ENCODE results near the gene DLG4. TPM values are rescaled to one million over a fixed set of nuclear protein-coding genes. Genes with fewer than 3 reads are reported as not detected.

Gene DLG4
- 12.4 and 14.0 TPM in 2 replicates for total RNA-seq

- Mint-ChIP-seq H3K9me3 (no peaks in the 10 kb centered on the region), H3K4me3 (peak within 1 kb of the TSS; percentile 98), H3K27me3 (no peaks in the 10 kb centered on the region), H3K36me3 (ENCODE audit: low read depth) (peaks cover 23% of the 10 kb centered on the region), H3K27ac (peak within 1 kb of the TSS; percentile 97), H3K4me1 (peaks cover 50% of the 10 kb centered on the region)
- intact Hi-C loops (cut with micrococcal nuclease) = loop anchor here (1.0 to 5.0 kb wide), 3 partner anchors 14 to 217 kb away; partner anchors contain the start of genes DVL2, FGF11 and TMEM102
- peak; percentile 93 for DNase-seq
These were observed at the start of gene DLG4, which contains the start of gene ACADVL for GRCh38 chr17:7219812-7220592. DLG4 (minus strand) TSS chr17:7219836. ACADVL (plus strand) TSS chr17:7219938; CDS start chr17:7219985, 47 bp downstream.

DNA sequence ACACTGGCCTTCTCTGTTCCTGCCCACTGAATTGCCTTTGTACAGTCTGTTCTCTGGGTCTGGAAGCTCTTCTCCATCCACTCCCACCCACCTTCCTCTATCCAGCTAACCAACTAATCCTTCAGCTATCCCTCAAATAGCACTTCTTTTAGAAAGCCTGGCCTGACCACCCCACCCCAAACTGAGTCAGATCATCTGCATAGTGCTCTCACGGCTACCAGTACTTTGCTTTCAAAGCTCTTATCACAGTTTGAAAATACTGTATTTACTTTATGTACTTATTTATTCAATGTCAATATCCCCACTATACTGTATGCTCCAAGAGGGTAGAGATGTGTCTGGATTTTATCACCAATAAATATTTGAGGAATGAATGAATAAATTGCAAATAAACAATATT, 47.1 kb upstream of the DLG4 start:
- peaks cover 18% of the 10 kb centered on the region for H3K4me1 Mint-ChIP-seq
- intact Hi-C loops (cut with micrococcal nuclease) = no loop called here
- no peak for DNase-seq
- H3K27me3 Mint-ChIP-seq = peaks cover 38% of the 10 kb centered on the region
- no peak overlapping the region for H3K27ac Mint-ChIP-seq
- H3K4me3 Mint-ChIP-seq = no peak overlapping the region
- peaks cover 3% of the 10 kb centered on the region for H3K36me3 Mint-ChIP-seq (ENCODE audit: low read depth)
- H3K9me3 Mint-ChIP-seq = no peaks in the 10 kb centered on the region

GRCh38 chr17:7263801-7264078, 44.1 kb upstream of the DLG4 start:
- intact Hi-C loops (cut with micrococcal nuclease) = loop anchor here (2.0 kb wide), 1 partner anchor 17 kb away; the partner anchor contains the start of gene SLC2A4
- peaks cover 15% of the 10 kb centered on the region for H3K36me3 Mint-ChIP-seq (ENCODE audit: low read depth)
- peak overlapping the region; percentile 79 for H3K4me3 Mint-ChIP-seq
- peaks cover 32% of the 10 kb centered on the region for H3K27me3 Mint-ChIP-seq
- H3K9me3 Mint-ChIP-seq = no peaks in the 10 kb centered on the region
- DNase-seq = no peak
- peaks cover 22% of the 10 kb centered on the region for H3K4me1 Mint-ChIP-seq
- H3K27ac Mint-ChIP-seq = peak overlapping the region; percentile 63

DNA sequence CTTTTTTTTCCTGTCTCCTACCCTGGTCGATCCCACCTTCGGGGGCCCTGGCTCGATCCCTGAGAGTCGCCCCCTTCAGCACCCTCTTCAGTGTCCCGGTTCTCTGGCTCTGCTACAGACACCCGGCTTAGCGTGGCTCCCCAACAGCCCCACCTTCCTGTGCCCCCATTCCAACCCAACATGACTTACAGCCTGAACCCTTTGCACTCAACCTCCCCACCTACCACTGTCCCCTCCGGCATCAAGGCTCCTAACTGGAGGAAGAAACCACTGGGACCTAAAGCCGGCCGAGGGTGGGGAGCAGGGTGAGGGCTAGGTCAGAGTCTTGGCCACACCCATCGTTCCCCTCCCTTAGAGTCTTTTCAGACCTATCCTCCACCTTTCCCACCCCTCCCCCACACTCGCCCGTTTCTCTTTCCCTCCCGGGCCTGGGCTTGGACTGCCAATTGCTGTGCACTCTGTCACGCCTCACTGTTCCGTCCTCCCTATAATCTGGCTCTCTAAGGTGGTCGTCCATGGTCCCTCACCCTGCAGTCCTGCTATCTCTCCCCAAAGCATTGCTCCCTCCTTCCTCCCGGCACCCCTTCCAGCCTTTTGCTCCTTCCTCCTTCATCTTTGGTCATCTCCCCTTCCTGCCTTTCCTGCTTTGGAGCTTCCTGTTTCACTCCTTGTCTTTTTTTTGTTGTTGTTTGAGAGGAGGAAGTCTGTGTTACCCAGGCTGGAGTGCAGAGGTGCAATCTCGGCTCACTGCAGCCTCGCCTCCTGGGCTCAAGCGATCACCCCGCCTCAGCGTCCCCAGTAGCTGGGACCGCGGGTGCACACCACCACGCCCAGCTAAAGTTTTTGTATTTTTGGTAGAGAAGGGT, 43.5 kb upstream of the DLG4 start:
- intact Hi-C loops (cut with micrococcal nuclease) = loop anchor here (2.0 kb wide), 1 partner anchor 18 kb away; the partner anchor contains the start of gene SLC2A4
- Mint-ChIP-seq H3K36me3 (ENCODE audit: low read depth) (peaks cover 18% of the 10 kb centered on the region), H3K27ac (peak overlapping the region; percentile 63), H3K27me3 (peaks cover 30% of the 10 kb centered on the region), H3K4me3 (peak overlapping the region; percentile 79), H3K9me3 (no peaks in the 10 kb centered on the region), H3K4me1 (peaks cover 22% of the 10 kb centered on the region)
- peak; percentile 70 for DNase-seq

DNA sequence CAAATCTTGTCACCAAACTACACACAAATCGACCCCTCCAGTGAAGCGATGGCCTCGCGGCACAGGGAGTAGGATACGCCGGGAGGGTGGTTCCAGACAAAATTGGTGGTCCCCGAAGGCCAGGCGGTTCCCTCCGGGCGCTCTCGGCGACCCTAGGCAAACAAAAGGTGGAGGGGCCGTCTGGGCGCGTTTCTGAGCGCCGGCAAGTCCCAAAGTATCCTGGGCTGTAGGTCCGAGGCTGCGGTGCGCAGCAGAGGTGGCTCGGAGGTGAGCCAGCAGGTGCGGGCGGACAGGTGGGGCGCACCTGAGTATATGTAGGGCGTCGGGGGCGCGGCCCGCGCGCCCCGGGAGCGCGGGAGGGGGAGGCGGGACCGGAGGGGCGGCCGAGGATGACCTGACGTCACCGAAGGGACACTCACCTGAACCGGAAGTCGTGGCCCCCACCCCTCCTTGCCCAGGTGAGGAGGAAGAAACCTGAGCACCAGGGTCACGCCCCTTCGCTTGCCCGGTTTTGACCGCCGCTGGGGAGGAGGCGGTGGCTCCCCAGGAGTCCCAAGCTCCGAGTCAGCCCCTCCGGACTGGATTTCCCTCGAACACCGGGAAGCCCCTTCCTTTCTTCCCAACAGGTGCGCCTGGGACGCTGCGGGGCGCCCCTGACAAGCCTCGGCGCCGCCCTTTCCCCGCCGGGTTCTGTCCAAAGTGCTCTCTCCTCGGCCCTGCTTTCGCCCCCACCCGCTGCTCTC, 42.7 kb upstream of the DLG4 start, which contains the start of gene CLDN7:
CLDN7 (minus strand) TSS at position 287 of the 743 bp plus-strand sequence. CDS start 435 bp downstream, outside the sequence.
- H3K4me1 Mint-ChIP-seq = peaks cover 22% of the 10 kb centered on the region
- H3K4me3 Mint-ChIP-seq = peak within 1 kb of the TSS; percentile 79
- H3K36me3 Mint-ChIP-seq (ENCODE audit: low read depth) = peaks cover 19% of the 10 kb centered on the region
- H3K9me3 Mint-ChIP-seq = no peaks in the 10 kb centered on the region
- H3K27ac Mint-ChIP-seq = peak within 1 kb of the TSS; percentile 63
- peaks cover 29% of the 10 kb centered on the region for H3K27me3 Mint-ChIP-seq
- intact Hi-C loops (cut with micrococcal nuclease) = loop anchor here (2.0 kb wide), 1 partner anchor 18 kb away; the partner anchor contains the start of gene SLC2A4
- DNase-seq = no peak

GRCh38 chr17:7261379-7262191, 41.9 kb upstream of the DLG4 start:
- Mint-ChIP-seq H3K4me1 (peaks cover 22% of the 10 kb centered on the region), H3K27me3 (peaks cover 26% of the 10 kb centered on the region), H3K9me3 (no peaks in the 10 kb centered on the region), H3K4me3 (peak overlapping the region; percentile 69), H3K27ac (peak overlapping the region; percentile 46), H3K36me3 (ENCODE audit: low read depth) (peaks cover 26% of the 10 kb centered on the region)
- intact Hi-C loops (cut with micrococcal nuclease) = loop anchor here (2.0 kb wide), 1 partner anchor 19 kb away; the partner anchor contains the start of gene SLC2A4
- DNase-seq = peak; percentile 71

DNA sequence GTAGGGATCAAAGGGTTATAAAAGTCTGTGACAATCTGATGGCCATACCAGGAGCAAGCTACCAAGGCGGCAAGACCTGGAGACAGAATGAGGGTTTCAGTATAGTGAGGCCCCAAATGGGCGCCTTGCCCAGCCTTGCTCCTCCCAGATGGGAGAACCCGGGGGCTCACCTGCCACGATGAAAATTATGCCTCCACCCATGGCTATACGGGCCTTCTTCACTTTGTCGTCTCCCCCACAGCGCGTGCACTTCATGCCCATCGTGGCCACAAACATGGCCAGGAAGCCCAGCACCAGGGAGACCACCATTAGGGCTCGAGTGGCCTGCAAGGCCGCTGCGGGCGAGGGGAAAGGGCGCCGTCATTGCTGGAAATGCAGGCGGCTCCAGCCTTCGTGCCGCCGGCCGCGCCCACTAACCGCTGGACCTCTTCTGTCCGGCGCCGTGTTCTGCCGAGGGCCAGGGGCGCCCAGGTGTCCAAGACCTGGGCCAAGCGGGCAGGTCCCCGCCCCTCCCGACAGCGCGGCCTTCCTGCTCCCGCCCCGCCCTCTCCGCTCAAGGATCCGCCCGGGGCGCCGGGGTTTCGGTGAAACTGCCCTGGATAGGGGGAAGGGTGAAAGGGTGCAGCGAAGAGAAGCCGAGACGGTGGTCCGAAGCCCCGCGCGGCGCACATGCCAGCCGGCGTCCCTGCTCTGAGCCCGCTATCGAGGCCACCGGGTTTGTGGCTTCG, 41.2 kb upstream of the DLG4 start:
- Mint-ChIP-seq H3K4me3 (peak overlapping the region; percentile 49), H3K36me3 (ENCODE audit: low read depth) (peaks cover 32% of the 10 kb centered on the region), H3K27me3 (peaks cover 26% of the 10 kb centered on the region), H3K27ac (no peak overlapping the region), H3K4me1 (peaks cover 22% of the 10 kb centered on the region), H3K9me3 (no peaks in the 10 kb centered on the region)
- intact Hi-C loops (cut with micrococcal nuclease) = no loop called here
- DNase-seq = peak; percentile 80

DNA sequence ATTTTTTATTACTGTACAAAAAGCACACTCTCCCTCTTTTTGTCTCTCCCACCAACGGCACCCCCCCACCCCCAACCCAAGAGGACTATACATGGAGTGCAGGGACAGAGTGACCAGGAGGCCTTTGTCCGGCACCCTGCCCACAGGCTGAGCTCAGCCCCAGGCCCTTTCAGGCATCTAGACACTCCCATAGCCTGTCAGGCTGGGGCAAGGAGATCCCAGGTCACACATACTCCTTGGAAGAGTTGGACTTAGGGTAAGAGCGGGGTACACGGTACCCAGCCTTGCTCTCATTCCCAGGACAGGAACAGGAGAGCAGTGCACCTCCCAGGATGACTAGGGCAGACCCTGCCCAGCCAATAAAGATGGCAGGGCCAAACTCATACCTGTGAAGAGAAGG, 40.5 kb upstream of the DLG4 start:
- Mint-ChIP-seq H3K4me1 (peaks cover 22% of the 10 kb centered on the region), H3K4me3 (no peak overlapping the region), H3K9me3 (no peaks in the 10 kb centered on the region), H3K27me3 (peaks cover 26% of the 10 kb centered on the region), H3K36me3 (ENCODE audit: low read depth) (peaks cover 34% of the 10 kb centered on the region), H3K27ac (no peak overlapping the region)
- no peak for DNase-seq
- intact Hi-C loops (cut with micrococcal nuclease) = no loop called here

DNA sequence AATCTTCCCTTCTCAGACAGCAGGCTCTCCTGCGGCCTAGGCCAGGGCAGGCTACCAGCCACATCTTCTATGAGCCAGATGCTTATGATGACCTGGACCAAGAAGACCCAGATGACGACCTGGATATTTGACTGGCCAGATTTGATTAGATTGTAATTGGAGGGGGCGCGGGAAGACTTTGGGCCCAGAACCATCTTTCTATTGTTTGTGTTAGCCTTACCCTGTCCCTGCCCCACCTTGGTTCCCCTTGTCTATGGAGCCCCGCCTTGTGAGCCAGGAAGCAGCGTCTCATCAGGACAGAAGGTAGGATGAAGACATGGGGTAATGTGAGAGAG, 39.9 kb upstream of the DLG4 start:
- H3K27me3 Mint-ChIP-seq = peaks cover 24% of the 10 kb centered on the region
- H3K27ac Mint-ChIP-seq = no peak overlapping the region
- peaks cover 25% of the 10 kb centered on the region for H3K4me1 Mint-ChIP-seq
- DNase-seq = no peak
- peak overlapping the region; percentile 12 for H3K4me3 Mint-ChIP-seq
- intact Hi-C loops (cut with micrococcal nuclease) = no loop called here
- peaks cover 40% of the 10 kb centered on the region for H3K36me3 Mint-ChIP-seq (ENCODE audit: low read depth)
- no peaks in the 10 kb centered on the region for H3K9me3 Mint-ChIP-seq

GRCh38 chr17:7258731-7259554, 39.3 kb upstream of the DLG4 start:
- peaks cover 42% of the 10 kb centered on the region for H3K36me3 Mint-ChIP-seq (ENCODE audit: low read depth)
- peak overlapping the region; percentile 12 for H3K4me3 Mint-ChIP-seq
- DNase-seq = no peak
- no peak overlapping the region for H3K27ac Mint-ChIP-seq
- H3K4me1 Mint-ChIP-seq = peaks cover 25% of the 10 kb centered on the region
- H3K9me3 Mint-ChIP-seq = no peaks in the 10 kb centered on the region
- intact Hi-C loops (cut with micrococcal nuclease) = no loop called here
- H3K27me3 Mint-ChIP-seq = peaks cover 19% of the 10 kb centered on the region

GRCh38 chr17:7256766-7257456, 37.3 kb upstream of the DLG4 start:
- Mint-ChIP-seq H3K9me3 (no peaks in the 10 kb centered on the region), H3K36me3 (ENCODE audit: low read depth) (peaks cover 51% of the 10 kb centered on the region), H3K27me3 (peaks cover 3% of the 10 kb centered on the region), H3K4me1 (peaks cover 25% of the 10 kb centered on the region), H3K4me3 (no peak overlapping the region), H3K27ac (peak overlapping the region; percentile 53)
- intact Hi-C loops (cut with micrococcal nuclease) = no loop called here
- DNase-seq = no peak

All from activated CD4-positive, alpha-beta T cell treated with anti-CD3 and anti-CD28 coated beads, Interleukin-2, amount 10 ng/mL, durations not matched to agents 24 days and 14 days (primary cell).